A549 (cell line): Measurements from ENCODE around the gene XPR1.

Source experiments
- EP300 ChIP-seq, 2 experiments: fragments of >200 bp; sonication (Bioruptor Twin); formaldehyde crosslinking; IDR thresholded peaks; 2 replicates in 1 of 2; 3 replicates in 1 of 2; pipeline ENCODE4 v1.6.1; 2016 to 2017
- GATA3 ChIP-seq: IDR thresholded peaks from 2 replicates; pipeline ENCODE4 v1.6.1; 2012; ENCODE audit warnings: borderline replicate concordance
- JUNB ChIP-seq: fragments of >200 bp; sonication (Bioruptor Twin); formaldehyde crosslinking; IDR thresholded peaks from 2 replicates; pipeline ENCODE4 v1.6.1; 2016
- RNF2 ChIP-seq: fragments of 200-600 bp; sonication (generic); IDR thresholded peaks from 2 replicates; pipeline ENCODE4 v1.6.1; 2016; ENCODE audit warnings: low read depth, mild to moderate bottlenecking, antibody characterized with exemption, moderate library complexity, borderline replicate concordance
- TF ChIP-seq, protein P1 (sequence below): fragments of 150-350 bp; IDR thresholded peaks from 2 replicates; pipeline ENCODE4 v1.6.1; 2014; ENCODE audit warnings: low read depth, mild to moderate bottlenecking, low read length

DNA sequence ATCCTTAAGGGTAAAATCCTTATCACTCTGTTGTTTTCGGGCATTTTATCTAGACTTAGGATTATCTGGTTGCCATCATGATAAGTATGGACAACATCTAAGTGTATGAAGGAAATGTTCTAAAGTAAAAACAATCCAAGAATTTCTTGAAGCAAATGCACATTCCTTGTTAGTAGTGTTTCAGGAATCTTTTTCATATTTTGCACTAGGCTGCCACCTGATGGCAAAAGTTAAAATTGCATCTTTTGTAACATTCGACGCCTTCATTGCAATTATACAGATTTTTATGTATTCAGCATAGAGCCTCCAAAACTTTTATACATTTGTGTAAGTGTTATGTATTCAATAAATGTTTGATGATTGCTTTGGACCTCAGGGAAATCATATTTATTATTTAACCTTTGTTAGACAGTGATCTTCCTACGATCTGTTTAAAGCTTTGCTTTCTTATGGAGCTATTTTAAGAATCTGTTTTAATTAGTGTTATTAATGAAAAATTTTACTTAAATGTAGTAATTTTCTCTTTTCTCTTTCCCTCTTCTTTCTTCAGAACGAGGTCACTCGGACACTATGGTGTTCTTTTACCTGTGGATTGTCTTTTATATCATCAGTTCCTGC, 231.4 kb downstream of the XPR1 start:
- TF ChIP-seq JUNB (no peak), GATA3 (no peak), EP300 (IDR thresholded peaks at IDR 0.05) (no peak), RNF2 (no peak)
- TF ChIP-seq, protein P1, sequence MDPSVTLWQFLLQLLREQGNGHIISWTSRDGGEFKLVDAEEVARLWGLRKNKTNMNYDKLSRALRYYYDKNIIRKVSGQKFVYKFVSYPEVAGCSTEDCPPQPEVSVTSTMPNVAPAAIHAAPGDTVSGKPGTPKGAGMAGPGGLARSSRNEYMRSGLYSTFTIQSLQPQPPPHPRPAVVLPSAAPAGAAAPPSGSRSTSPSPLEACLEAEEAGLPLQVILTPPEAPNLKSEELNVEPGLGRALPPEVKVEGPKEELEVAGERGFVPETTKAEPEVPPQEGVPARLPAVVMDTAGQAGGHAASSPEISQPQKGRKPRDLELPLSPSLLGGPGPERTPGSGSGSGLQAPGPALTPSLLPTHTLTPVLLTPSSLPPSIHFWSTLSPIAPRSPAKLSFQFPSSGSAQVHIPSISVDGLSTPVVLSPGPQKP: no peak
